IMR-90 (cell line): ENCODE data around the gene PARD3.

Experiments
- BHLHE40 ChIP-seq: fragments of 150-350 bp; IDR thresholded peaks from 2 replicates; pipeline ENCODE4 v1.6.1; 2016; ENCODE audit warnings: mild to moderate bottlenecking, low read depth, low read length
- CEBPB ChIP-seq: IDR thresholded peaks from 2 replicates; pipeline ENCODE4 v1.6.1; 2012; ENCODE audit warnings: low read depth, low read length, improper control_type of control experiment
- CHD1 ChIP-seq: IDR thresholded peaks from 2 replicates; pipeline ENCODE4 v1.6.1; 2012; ENCODE audit warnings: low read depth, low read length, improper control_type of control experiment
- CTCF ChIP-seq: conservative IDR thresholded peaks from 2 replicates; pipeline ENCODE4 v1.5.1; 2012; ENCODE audit warnings: mild to moderate bottlenecking, low read depth, low read length, improper control_type of control experiment
- ELK1 ChIP-seq: fragments of 150-350 bp; IDR thresholded peaks from 2 replicates; pipeline ENCODE4 v1.6.1; 2016; ENCODE audit warnings: low read depth, mild to moderate bottlenecking, low read length, moderate library complexity, borderline replicate concordance
- FOS ChIP-seq: fragments of 150-350 bp; IDR thresholded peaks from 2 replicates; pipeline ENCODE4 v1.6.1; 2016; ENCODE audit warnings: low read depth, low read length
- MAZ ChIP-seq: IDR thresholded peaks from 2 replicates; pipeline ENCODE4 v1.6.1; 2012; ENCODE audit warnings: low read depth, mild to moderate bottlenecking, low read length, improper control_type of control experiment, moderate library complexity, borderline replicate concordance
- MXI1 ChIP-seq: IDR thresholded peaks from 2 replicates; pipeline ENCODE4 v1.6.1; 2012; ENCODE audit warnings: low read depth, mild to moderate bottlenecking, low read length, moderate library complexity, borderline replicate concordance
- POLR2A ChIP-seq: IDR thresholded peaks from 2 replicates; pipeline ENCODE4 v1.6.1; 2012; ENCODE audit warnings: mild to moderate bottlenecking, low read depth, low read length
- RAD21 ChIP-seq: IDR thresholded peaks from 2 replicates; pipeline ENCODE4 v1.6.1; 2012; ENCODE audit warnings: low read length, improper control_type of control experiment
- RCOR1 ChIP-seq: IDR thresholded peaks from 2 replicates; pipeline ENCODE4 v1.6.1; 2012; ENCODE audit warnings: mild to moderate bottlenecking, low read length, improper control_type of control experiment; ENCODE audit not compliant: insufficient replicate concordance
- SMC3 ChIP-seq: fragments of 150-350 bp; IDR thresholded peaks from 2 replicates; pipeline ENCODE4 v1.6.1; 2016; ENCODE audit warnings: low read depth, mild to moderate bottlenecking, antibody characterized with exemption, low read length, moderate library complexity
- USF2 ChIP-seq: fragments of 150-350 bp; IDR thresholded peaks from 2 replicates; pipeline ENCODE4 v1.6.1; 2017; ENCODE audit warnings: mild to moderate bottlenecking, antibody characterized with exemption, low read length, low read depth

GRCh38 chr10:34664706-34665105 lies 150.4 kb downstream of the PARD3 start:
- no peak for TF ChIP-seq CTCF
- no peak for TF ChIP-seq BHLHE40
- no peak for TF ChIP-seq POLR2A
- TF ChIP-seq SMC3 = no peak
- TF ChIP-seq ELK1 = no peak
- no peak for TF ChIP-seq CEBPB
- TF ChIP-seq USF2 = no peak
- no peak for TF ChIP-seq RAD21
- TF ChIP-seq MAZ = no peak
- TF ChIP-seq FOS = no peak
- TF ChIP-seq RCOR1 = no peak
- TF ChIP-seq MXI1 = no peak
- TF ChIP-seq CHD1 = no peak
